GM12864 (cell line): ENCODE data around the gene LMNB1.

ENCODE experiments used
- DNase-seq: peaks from one replicate; pipeline ENCODE4 v3.0.0-alpha.2; 2011; ENCODE audit warnings: low read depth
- H3K4me3 ChIP-seq: 2 replicates; pipeline ENCODE4 v1.5.1; 2011; ENCODE audit warnings: mild to moderate bottlenecking, low read depth, low read length, control low read depth
- CTCF ChIP-seq: IDR thresholded peaks from 2 replicates; pipeline ENCODE4 v1.5.1; 2011; ENCODE audit warnings: low read depth, mild to moderate bottlenecking, moderate library complexity, low read length, control low read depth, inconsistent platforms; ENCODE audit errors: missing control alignments

The LMNB1 gene

DNA sequence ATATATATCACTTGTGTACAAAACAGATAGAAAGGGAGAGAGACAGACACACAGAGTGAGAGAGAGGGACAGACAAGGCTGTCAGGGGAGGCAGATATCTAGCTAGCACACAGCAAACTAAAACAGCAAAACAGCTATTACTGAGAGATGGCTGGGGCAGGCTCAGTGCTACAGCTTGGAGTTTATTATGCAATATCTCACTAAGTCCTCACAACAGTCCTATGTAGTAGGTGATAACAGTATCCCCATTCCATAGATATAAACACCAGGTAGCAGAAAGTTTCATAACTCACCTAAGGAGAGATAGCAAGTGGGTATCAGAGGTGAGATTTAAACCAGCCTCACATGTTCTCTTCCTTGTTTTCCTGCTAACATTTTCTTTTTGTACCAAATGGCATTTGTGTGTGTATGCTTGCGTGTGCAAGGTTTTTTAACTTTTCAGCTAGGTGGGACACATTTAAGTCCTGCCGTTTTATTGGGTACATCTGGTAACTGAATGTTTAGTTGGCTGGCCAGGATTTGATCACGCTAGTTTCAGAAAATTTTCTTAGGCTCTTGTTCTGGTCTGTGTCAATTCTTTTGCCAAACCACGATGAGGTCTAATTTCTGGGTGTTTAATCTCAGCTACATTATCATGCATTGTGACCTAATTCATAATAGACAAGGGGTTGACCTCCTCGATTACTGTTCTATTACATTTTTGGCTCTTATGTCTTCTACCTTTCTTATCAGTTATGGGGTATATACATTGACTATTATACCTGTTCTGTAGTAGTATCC, 105.1 kb downstream of the LMNB1 start:
- TF ChIP-seq CTCF: no peak
- no peak for DNase-seq
- H3K4me3 ChIP-seq: no peak overlapping the region

- no peak overlapping the region for H3K4me3 ChIP-seq
- no peak for TF ChIP-seq CTCF
- no peak for DNase-seq
These were observed 106.8 kb downstream of the LMNB1 start for GRCh38 chr5:126883564-126884245.

GRCh38 chr5:126884269-126884819, 107.4 kb downstream of the LMNB1 start:
- DNase-seq: no peak
- H3K4me3 ChIP-seq: no peak overlapping the region
- TF ChIP-seq CTCF: no peak
